Kidney (tissue), 14 donors: ENCODE measurements around the gene TP53BP2. TPM values are rescaled to one million over a fixed set of nuclear protein-coding genes. Genes with fewer than 3 reads are reported as not detected.
"Not testable (repeated sequence)": the region's sequence is repeated elsewhere in the genome, so short reads cannot be mapped to it uniquely, and the experiment has no call there.

Experiments used
- DNase-seq, 5 donors: peaks; one replicate each; pipeline ENCODE4 v3.0.0-alpha.2; 2013 to 2020
- FAIRE-seq: peaks from 2 replicates; lab custom pipeline; 2012; peaks lifted over from hg19 to GRCh38; lab: Jason Lieb, UNC
- H3K27ac ChIP-seq, 2 donors: one replicate each; pipeline ENCODE4 v1.7.0; 2013; ENCODE audit warnings: low read depth in 2 of 2, low read length in 2 of 2, inconsistent platforms in 1 of 2
- H3K27me3 ChIP-seq: one replicate; pipeline ENCODE4 v1.7.1; 2013; ENCODE audit warnings: low read length, inconsistent platforms; ENCODE audit not compliant: control insufficient read depth, insufficient read depth
- H3K36me3 ChIP-seq, 3 donors: one replicate each; pipeline versions ENCODE4 v1.7.0 to v1.7.1; 2013; ENCODE audit warnings: low read length in 3 of 3, control low read depth in 1 of 3, inconsistent platforms in 1 of 3; ENCODE audit not compliant: insufficient read depth in 3 of 3, control insufficient read depth in 2 of 3
- H3K4me1 ChIP-seq, 3 donors: one replicate each; pipeline versions ENCODE4 v1.7.0 to v1.7.1; 2013; ENCODE audit warnings: low read length in 3 of 3, inconsistent platforms in 1 of 3, low read depth in 1 of 3; ENCODE audit not compliant: control insufficient read depth in 2 of 3, insufficient read depth in 2 of 3
- H3K4me3 ChIP-seq, 3 donors: one replicate each; pipeline versions ENCODE4 v1.7.0 to v1.8.1; 2013; ENCODE audit warnings: low read length in 3 of 3, control low read depth in 1 of 3, inconsistent platforms in 1 of 3
- H3K9ac ChIP-seq, 3 donors: one replicate each; pipeline versions ENCODE4 v1.7.0 to v1.7.1; 2013; ENCODE audit warnings: low read length in 3 of 3, control low read depth in 1 of 3, inconsistent platforms in 1 of 3
- H3K9me3 ChIP-seq, 3 donors: one replicate each; pipeline versions ENCODE4 v1.7.0 to v1.7.1; 2013; ENCODE audit warnings: low read length in 3 of 3, control low read depth in 1 of 3, inconsistent platforms in 1 of 3; ENCODE audit not compliant: control insufficient read depth in 2 of 3, insufficient read depth in 1 of 3
- CTCF ChIP-seq: IDR thresholded peaks from 3 replicates; pipeline ENCODE4 v1.5.1; 2012; ENCODE audit warnings: mild to moderate bottlenecking, moderate library complexity, borderline replicate concordance; ENCODE audit not compliant: insufficient read depth; ENCODE audit errors: extremely low read depth
- intact Hi-C: fragments of 100-400 bp; cut with DNase I; formaldehyde crosslinking; loops from one replicate; pipeline ENCODE4 v1.11.1; 2022
- polyA plus RNA-seq: library from polyadenylated mRNA; stranded (reverse); fragments of 350-450 nt; fragmentation: Illumina TruSeq; extraction: RNeasy Lipid Tissue Mini Kit (QIAGEN cat#74804); gene quantifications from one replicate; pipeline ENCODE4 v1.2.3, GENCODE V29; 2014; ENCODE audit warnings: low read depth, low replicate concordance; ENCODE audit not compliant: insufficient read depth
- total RNA-seq: library from RNA; stranded (reverse); fragmentation: NEBNext Ultra II Directional; extraction: Animal tissue kit (Norgen Biotek cat#: 25700); gene quantifications from one replicate; pipeline ENCODE4 v1.2.1, GENCODE V29; 2021
- donor health status: control.
- donor health status: control.
- donor health status: control.
- donor health status: control.
- donor health status: control.
- donor health status: DM: yes; HTN: yes; CAD: no.
- donor health status: Normal renal cell carcinoma (clear cell type).

TP53BP2 gene
- total and polyA plus RNA-seq, 2 donors from 2014 or later, result 10.3 to 45.9 TPM

DNA sequence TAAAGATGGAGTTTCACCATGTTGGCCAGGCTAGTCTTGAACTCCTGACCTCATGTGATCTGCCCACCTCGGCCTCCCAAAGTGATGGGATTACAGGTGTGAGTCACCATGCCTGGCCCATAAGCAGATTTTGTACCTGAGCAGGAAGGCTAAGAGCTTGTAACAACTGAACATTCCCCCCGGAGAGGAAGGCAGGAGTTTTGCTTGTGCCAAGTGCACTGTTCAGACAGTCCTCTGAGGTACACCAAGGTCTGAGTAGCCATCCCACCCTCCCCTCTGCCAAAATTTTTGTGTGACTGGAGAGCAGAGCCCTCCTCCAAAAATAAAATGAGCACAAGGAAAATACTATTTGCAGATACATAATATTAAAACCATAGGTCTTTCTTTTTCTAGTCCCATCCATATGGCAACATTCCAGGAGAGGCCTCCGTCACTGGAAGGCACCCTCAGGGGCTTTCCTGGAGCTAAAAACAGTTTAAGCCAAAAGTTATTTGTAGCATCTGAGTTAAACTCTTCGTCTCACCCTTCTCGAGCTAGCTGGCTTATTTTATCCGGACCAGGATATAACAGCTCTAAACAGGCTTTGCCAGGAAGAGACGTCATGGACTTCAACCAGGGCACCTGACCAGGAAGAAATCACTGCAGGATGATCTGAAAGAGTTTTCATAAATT lies 106.2 kb downstream of the TP53BP2 start:
- FAIRE-seq, result no peak

GRCh38 chr1:223738465-223739365 lies 107.0 kb downstream of the TP53BP2 start:
- peaks cover 0 to 4% (median 0%) of the 10 kb centered on the region in 3 donors for H3K36me3 ChIP-seq
- no peaks in the 10 kb centered on the region for H3K9me3 ChIP-seq
- FAIRE-seq, result peak; percentile 51
- H3K27me3 ChIP-seq, result no peaks in the 10 kb centered on the region
- intact Hi-C loops, result no loop called here
- peak in 4 of 5 donors; percentile 81 to 93 (median 88) for DNase-seq
- H3K4me1 ChIP-seq, result peaks cover 0 to 24% (median 16%) of the 10 kb centered on the region in 3 donors
- peak overlapping the region in 2 of 3 donors; percentile 16 to 52 for H3K4me3 ChIP-seq
- H3K9ac ChIP-seq, result peak overlapping the region in 1 of 3 donors; percentile 69
- peak overlapping the region; percentile 80 to 88 for H3K27ac ChIP-seq
- no peak for TF ChIP-seq CTCF

More for the DNA sequence above, 106.2 kb downstream of the TP53BP2 start:
- Histone ChIP-seq H3K9ac (peak overlapping the region in 1 of 3 donors; percentile 69), H3K4me3 (peak overlapping the region in 1 of 3 donors; percentile 2), H3K4me1 (peaks cover 0 to 20% (median 12%) of the 10 kb centered on the region in 3 donors), H3K9me3 (no peaks in the 10 kb centered on the region), H3K36me3 (peaks cover 0 to 5% (median 0%) of the 10 kb centered on the region in 3 donors), H3K27me3 (no peaks in the 10 kb centered on the region), H3K27ac (peak overlapping the region; percentile 44 to 88)
- TF ChIP-seq CTCF, result no peak
- intact Hi-C loops, result no loop called here
- DNase-seq, result no peak

DNA sequence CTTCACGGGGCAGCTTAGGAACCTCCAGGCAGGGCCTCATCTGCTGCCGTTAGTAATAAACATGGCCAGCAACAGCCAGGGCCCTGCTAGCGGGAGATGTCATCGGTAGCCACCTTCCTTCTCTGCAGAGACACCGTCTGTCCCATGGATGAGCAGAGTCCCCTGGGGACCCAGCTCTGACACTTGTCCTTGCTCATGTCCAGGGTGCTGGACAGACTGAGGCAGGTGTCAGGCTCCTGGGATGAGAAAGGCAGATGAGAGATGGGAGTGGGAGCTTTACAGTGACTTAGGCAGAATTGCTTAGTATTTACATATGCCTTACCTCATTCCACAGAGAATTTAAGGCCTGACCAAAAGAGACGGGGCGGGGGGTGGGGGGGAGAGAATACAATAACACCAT lies 108.4 kb downstream of the TP53BP2 start:
- Histone ChIP-seq H3K9me3 (no peaks in the 10 kb centered on the region), H3K27me3 (no peaks in the 10 kb centered on the region), H3K36me3 (no peaks in the 10 kb centered on the region), H3K4me3 (no peak overlapping the region), H3K9ac (peak overlapping the region in 1 of 3 donors; percentile 52), H3K4me1 (peaks cover 0 to 35% (median 20%) of the 10 kb centered on the region in 3 donors), H3K27ac (peak overlapping the region; percentile 48 to 59)
- DNase-seq (no peak), FAIRE-seq (no peak)
- TF ChIP-seq CTCF, result no peak
- intact Hi-C loops, result no loop called here

GRCh38 chr1:223736638-223737037 lies 109.1 kb downstream of the TP53BP2 start:
- DNase-seq, H3K36me3 ChIP-seq, intact Hi-C loops, FAIRE-seq, H3K9ac ChIP-seq, H3K4me3 ChIP-seq, H3K27me3 ChIP-seq, H3K9me3 ChIP-seq: not testable (repeated sequence)
- Histone ChIP-seq H3K4me1 (peaks cover under 1 to 34% (median 21%) of the 10 kb centered on the region in 3 donors), H3K27ac (peak overlapping the region; percentile 44 to 72)
